Natural killer cell (primary cell): ENCODE data around the gene ZCCHC4. TPM values are rescaled to one million over a fixed set of nuclear protein-coding genes. Genes with fewer than 3 reads are reported as not detected.

ENCODE experiments used
- ATAC-seq, 3 donors: fragments of 150-1000 bp in 2 of 3; fragments of 200-7000 bp in 1 of 3; cut with Tn5 transposase; 1 replicate in 1 of 3; 2 replicates in 2 of 3; pipeline ENCODE4 v1.10.0; 2021; ENCODE audit warnings: mild to moderate bottlenecking in 2 of 3, moderate library complexity in 2 of 3
- DNase-seq, 2 donors: peaks; one replicate each; pipeline versions ENCODE4 v3.0.0 to v3.0.0-alpha.2; 2013 to 2021; ENCODE audit warnings: mixed read lengths in 1 of 2
- H3K27ac ChIP-seq: one replicate; pipeline ENCODE4 v1.5.1; 2013; ENCODE audit warnings: mild to moderate bottlenecking, low read length
- H3K27me3 ChIP-seq: one replicate; pipeline ENCODE4 v1.6.1; 2013; ENCODE audit warnings: low read length; ENCODE audit not compliant: control insufficient read depth, insufficient read depth
- H3K36me3 ChIP-seq: one replicate; pipeline ENCODE4 v1.6.1; 2013; ENCODE audit warnings: low read length; ENCODE audit not compliant: control insufficient read depth, insufficient read depth
- H3K4me1 ChIP-seq: one replicate; pipeline ENCODE4 v1.6.1; 2013; ENCODE audit warnings: low read length; ENCODE audit not compliant: control insufficient read depth, insufficient read depth
- H3K4me3 ChIP-seq: one replicate; pipeline ENCODE4 v1.5.1; 2013; ENCODE audit warnings: low read length
- H3K9me3 ChIP-seq: one replicate; pipeline ENCODE4 v1.6.1; 2013; ENCODE audit warnings: low read length; ENCODE audit not compliant: control insufficient read depth, insufficient read depth
- H3K27ac Mint-ChIP-seq, 2 donors: one replicate each; pipeline ENCODE4 v1.8.0; 2022; ENCODE audit warnings: mild to moderate bottlenecking in 2 of 2, mixed read lengths in 2 of 2, moderate library complexity in 1 of 2
- H3K27me3 Mint-ChIP-seq, 2 donors: one replicate each; pipeline ENCODE4 v1.8.0; 2022; ENCODE audit warnings: low read depth in 2 of 2, mixed read lengths in 2 of 2
- H3K36me3 Mint-ChIP-seq: one replicate; pipeline ENCODE4 v1.8.0; 2022; ENCODE audit warnings: mixed read lengths
- H3K4me1 Mint-ChIP-seq, 2 donors: one replicate each; pipeline ENCODE4 v1.8.0; 2022; ENCODE audit warnings: mixed read lengths in 2 of 2
- H3K4me3 Mint-ChIP-seq: one replicate; pipeline ENCODE4 v1.8.0; 2022; ENCODE audit warnings: mild to moderate bottlenecking, moderate library complexity, mixed read lengths
- H3K9me3 Mint-ChIP-seq, 2 donors: one replicate each; pipeline ENCODE4 v1.8.0; 2022; ENCODE audit warnings: mixed read lengths in 2 of 2
- WGBS: methylation state at CpG from one replicate; pipeline ENCODE4 v1.1.7; 2013; ENCODE audit warnings: missing lambda C conversion rate; ENCODE audit not compliant: insufficient coverage; 5-methylcytosine and 5-hydroxymethylcytosine counted together
- intact Hi-C: fragments of 100-400 bp; cut with micrococcal nuclease; formaldehyde crosslinking; loops from one replicate; pipeline ENCODE4 v1.14.2; 2022
- total RNA-seq, 4 donors: library from RNA; stranded (reverse); fragments of 120-200 nt in 1 of 4; gene quantifications; one replicate each; pipeline versions ENCODE4 v1.2.3 to v1.2.4, GENCODE V29; 2013 to 2022
- TF ChIP-seq, protein P1 (sequence below): fragments of 200-600 bp; IDR thresholded peaks from one replicate; pipeline ENCODE4 v1.8.0; 2022; ENCODE audit warnings: antibody characterized with exemption

The ZCCHC4 gene
- total RNA-seq, 3 donors from 2014 or later (not counting 1 experiment from before 2014, with no cell fraction given) = 9.4 to 12.0 (median 10.9) TPM

DNA sequence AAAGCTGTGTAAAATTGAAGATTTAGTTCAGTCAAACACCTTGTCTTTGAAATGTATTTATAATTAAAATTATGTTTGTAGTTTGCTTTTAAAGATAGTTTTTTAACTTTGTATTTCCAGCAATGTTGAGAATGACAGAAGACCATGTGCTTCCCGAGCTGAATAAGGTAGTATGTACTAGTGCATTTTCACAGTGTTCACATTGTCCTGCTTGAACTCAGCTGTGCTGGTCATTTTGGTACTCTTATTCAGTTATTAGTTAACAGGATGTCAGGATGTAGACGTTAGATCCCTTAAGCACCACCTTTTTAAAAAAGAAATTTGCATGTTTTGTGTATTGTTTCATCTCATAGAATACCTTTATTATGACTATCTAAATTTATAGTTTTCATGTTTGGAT lies 92.9 kb downstream of the ZCCHC4 start:
- H3K36me3 ChIP-seq = peaks cover 90% of the 10 kb centered on the region
- Mint-ChIP-seq H3K27ac (no peak overlapping the region), H3K4me3 (no peak overlapping the region), H3K9me3 (no peaks in the 10 kb centered on the region), H3K4me1 (no peaks in the 10 kb centered on the region), H3K27me3 (no peaks in the 10 kb centered on the region), H3K36me3 (peaks cover 7% of the 10 kb centered on the region)
- H3K27me3 ChIP-seq = no peaks in the 10 kb centered on the region
- no peak overlapping the region for H3K4me3 ChIP-seq
- ATAC-seq (no peak), DNase-seq (no peak)
- intact Hi-C loops = no loop called here
- H3K4me1 ChIP-seq = no peaks in the 10 kb centered on the region
- TF ChIP-seq, protein P1, sequence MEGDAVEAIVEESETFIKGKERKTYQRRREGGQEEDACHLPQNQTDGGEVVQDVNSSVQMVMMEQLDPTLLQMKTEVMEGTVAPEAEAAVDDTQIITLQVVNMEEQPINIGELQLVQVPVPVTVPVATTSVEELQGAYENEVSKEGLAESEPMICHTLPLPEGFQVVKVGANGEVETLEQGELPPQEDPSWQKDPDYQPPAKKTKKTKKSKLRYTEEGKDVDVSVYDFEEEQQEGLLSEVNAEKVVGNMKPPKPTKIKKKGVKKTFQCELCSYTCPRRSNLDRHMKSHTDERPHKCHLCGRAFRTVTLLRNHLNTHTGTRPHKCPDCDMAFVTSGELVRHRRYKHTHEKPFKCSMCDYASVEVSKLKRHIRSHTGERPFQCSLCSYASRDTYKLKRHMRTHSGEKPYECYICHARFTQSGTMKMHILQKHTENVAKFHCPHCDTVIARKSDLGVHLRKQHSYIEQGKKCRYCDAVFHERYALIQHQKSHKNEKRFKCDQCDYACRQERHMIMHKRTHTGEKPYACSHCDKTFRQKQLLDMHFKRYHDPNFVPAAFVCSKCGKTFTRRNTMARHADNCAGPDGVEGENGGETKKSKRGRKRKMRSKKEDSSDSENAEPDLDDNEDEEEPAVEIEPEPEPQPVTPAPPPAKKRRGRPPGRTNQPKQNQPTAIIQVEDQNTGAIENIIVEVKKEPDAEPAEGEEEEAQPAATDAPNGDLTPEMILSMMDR = no peak
- 90% methylated on average over 1 of the region's 2 CpGs for WGBS
- H3K9me3 ChIP-seq = no peaks in the 10 kb centered on the region
- no peak overlapping the region for H3K27ac ChIP-seq

- DNase-seq (no peak), ATAC-seq (no peak)
- intact Hi-C loops = no loop called here
- Mint-ChIP-seq H3K27ac (no peak overlapping the region), H3K27me3 (no peaks in the 10 kb centered on the region), H3K4me3 (no peak overlapping the region), H3K4me1 (no peaks in the 10 kb centered on the region), H3K36me3 (peaks cover 8% of the 10 kb centered on the region), H3K9me3 (no peaks in the 10 kb centered on the region)
- no peaks in the 10 kb centered on the region for H3K4me1 ChIP-seq
- H3K4me3 ChIP-seq = no peak overlapping the region
- 97% methylated on average over 5 of the region's 5 CpGs for WGBS
- H3K9me3 ChIP-seq = no peaks in the 10 kb centered on the region
- H3K27ac ChIP-seq = no peak overlapping the region
- H3K27me3 ChIP-seq = no peaks in the 10 kb centered on the region
- TF ChIP-seq, protein P1 = no peak
- H3K36me3 ChIP-seq = peaks cover 92% of the 10 kb centered on the region
These were observed 93.6 kb downstream of the ZCCHC4 start for GRCh38 chr4:25406081-25406692.

GRCh38 chr4:25410820-25411529 lies 98.4 kb downstream of the ZCCHC4 start:
- TF ChIP-seq, protein P1 = no peak
- ATAC-seq (no peak), DNase-seq (no peak)
- H3K27ac Mint-ChIP-seq = no peak overlapping the region
- Histone ChIP-seq H3K36me3 (peaks cover 92% of the 10 kb centered on the region), H3K27ac (no peak overlapping the region), H3K9me3 (no peaks in the 10 kb centered on the region), H3K4me1 (no peaks in the 10 kb centered on the region), H3K27me3 (no peaks in the 10 kb centered on the region), H3K4me3 (no peak overlapping the region)
- no peaks in the 10 kb centered on the region for H3K27me3 Mint-ChIP-seq
- peaks cover 22% of the 10 kb centered on the region for H3K36me3 Mint-ChIP-seq
- no peaks in the 10 kb centered on the region for H3K9me3 Mint-ChIP-seq
- 99% methylated on average over 4 of the region's 4 CpGs for WGBS
- no peak overlapping the region for H3K4me3 Mint-ChIP-seq
- no peaks in the 10 kb centered on the region for H3K4me1 Mint-ChIP-seq
- intact Hi-C loops = no loop called here
